Calu3 (cell line): ENCODE measurements around the gene GHR. TPM values are rescaled to one million over a fixed set of nuclear protein-coding genes. Genes with fewer than 3 reads are reported as not detected.

Experiments used
- BruUV-seq: library from RNA; stranded (reverse); fragments of 400-500 nt; replicated peaks from 2 replicates; lab custom pipeline; 2021; lab: Mats Ljungman, UMichigan
- CTCF ChIA-PET: fragments of 300-600 bp; sonication (Branson Sonifier 250); formaldehyde crosslinking; loops from one replicate; lab custom pipeline; 2022; ENCODE audit warnings: antibody characterized with exemption; lab: Charles Lee
- DNase-seq: peaks from one replicate; pipeline ENCODE4 v3.0.0; 2022
- H3K27ac Mint-ChIP-seq: one replicate; pipeline ENCODE4 v1.8.0; 2022; ENCODE audit warnings: mixed read lengths; ENCODE audit not compliant: unreplicated experiment
- H3K27me3 Mint-ChIP-seq: one replicate; pipeline ENCODE4 v1.8.0; 2022; ENCODE audit warnings: mixed read lengths; ENCODE audit not compliant: unreplicated experiment
- H3K36me3 Mint-ChIP-seq: one replicate; pipeline ENCODE4 v1.8.0; 2022; ENCODE audit warnings: mild to moderate bottlenecking, moderate library complexity, mixed read lengths; ENCODE audit not compliant: insufficient read depth, unreplicated experiment
- H3K4me1 Mint-ChIP-seq: one replicate; pipeline ENCODE4 v1.8.0; 2022; ENCODE audit warnings: mild to moderate bottlenecking, low read depth, mixed read lengths; ENCODE audit not compliant: unreplicated experiment
- H3K4me3 Mint-ChIP-seq: one replicate; pipeline ENCODE4 v1.8.0; 2022; ENCODE audit warnings: mild to moderate bottlenecking, low read depth, moderate library complexity, mixed read lengths; ENCODE audit not compliant: unreplicated experiment
- H3K9me3 Mint-ChIP-seq: one replicate; pipeline ENCODE4 v1.8.0; 2022; ENCODE audit warnings: low read depth, mixed read lengths; ENCODE audit not compliant: unreplicated experiment
- intact Hi-C: fragments of 100-400 bp; cut with micrococcal nuclease; formaldehyde crosslinking; loops from one replicate; pipeline ENCODE4 v1.10.0; 2022; ENCODE audit not compliant: unreplicated experiment
- total RNA-seq: library from RNA; stranded (reverse); gene quantifications from 2 replicates; pipeline ENCODE4 v1.2.3, GENCODE V29; 2022
- TF ChIP-seq, protein P1 (sequence below): fragments of 200-600 bp; IDR thresholded peaks from one replicate; pipeline ENCODE4 v1.8.0; 2022; ENCODE audit warnings: antibody characterized with exemption; ENCODE audit not compliant: unreplicated experiment

Gene GHR
- total RNA-seq, 1 experiment from 2014 or later = 0.45 TPM

GRCh38 chr5:42494414-42494813 is 71.2 kb downstream of the GHR start:
- BruUV-seq = no TSS peak
- Mint-ChIP-seq H3K4me1 (no peaks in the 10 kb centered on the region), H3K36me3 (no peaks in the 10 kb centered on the region), H3K9me3 (no peaks in the 10 kb centered on the region), H3K27ac (no peak overlapping the region), H3K4me3 (no peak overlapping the region), H3K27me3 (no peaks in the 10 kb centered on the region)
- intact Hi-C loops = no loop called here
- TF ChIP-seq, protein P1, sequence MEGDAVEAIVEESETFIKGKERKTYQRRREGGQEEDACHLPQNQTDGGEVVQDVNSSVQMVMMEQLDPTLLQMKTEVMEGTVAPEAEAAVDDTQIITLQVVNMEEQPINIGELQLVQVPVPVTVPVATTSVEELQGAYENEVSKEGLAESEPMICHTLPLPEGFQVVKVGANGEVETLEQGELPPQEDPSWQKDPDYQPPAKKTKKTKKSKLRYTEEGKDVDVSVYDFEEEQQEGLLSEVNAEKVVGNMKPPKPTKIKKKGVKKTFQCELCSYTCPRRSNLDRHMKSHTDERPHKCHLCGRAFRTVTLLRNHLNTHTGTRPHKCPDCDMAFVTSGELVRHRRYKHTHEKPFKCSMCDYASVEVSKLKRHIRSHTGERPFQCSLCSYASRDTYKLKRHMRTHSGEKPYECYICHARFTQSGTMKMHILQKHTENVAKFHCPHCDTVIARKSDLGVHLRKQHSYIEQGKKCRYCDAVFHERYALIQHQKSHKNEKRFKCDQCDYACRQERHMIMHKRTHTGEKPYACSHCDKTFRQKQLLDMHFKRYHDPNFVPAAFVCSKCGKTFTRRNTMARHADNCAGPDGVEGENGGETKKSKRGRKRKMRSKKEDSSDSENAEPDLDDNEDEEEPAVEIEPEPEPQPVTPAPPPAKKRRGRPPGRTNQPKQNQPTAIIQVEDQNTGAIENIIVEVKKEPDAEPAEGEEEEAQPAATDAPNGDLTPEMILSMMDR = no peak
- CTCF ChIA-PET = no interaction called here
- no peak for DNase-seq

DNA sequence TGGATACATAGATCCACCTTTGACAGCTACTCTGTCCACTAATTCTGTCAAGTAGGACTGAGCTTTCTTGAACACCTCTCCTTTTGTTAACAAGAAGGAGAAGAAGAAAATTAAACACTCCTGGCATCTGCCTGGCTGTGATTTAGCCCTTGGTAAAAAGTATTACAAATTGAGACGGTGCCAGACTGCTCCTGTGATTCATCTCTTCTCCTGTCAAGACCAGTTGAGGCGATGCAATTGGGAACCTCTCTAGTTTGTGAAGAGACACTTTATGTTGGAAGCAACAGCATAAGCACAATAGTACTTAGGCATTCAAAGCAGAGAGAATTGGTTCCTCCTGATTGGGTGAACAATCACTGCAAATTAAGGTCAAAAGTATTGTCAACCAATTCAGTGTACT is 72.7 kb downstream of the GHR start:
- H3K27ac Mint-ChIP-seq = no peak overlapping the region
- H3K27me3 Mint-ChIP-seq = no peaks in the 10 kb centered on the region
- CTCF ChIA-PET = no interaction called here
- intact Hi-C loops = no loop called here
- TF ChIP-seq, protein P1 = no peak
- H3K9me3 Mint-ChIP-seq = no peaks in the 10 kb centered on the region
- no peak for DNase-seq
- no peak overlapping the region for H3K4me3 Mint-ChIP-seq
- H3K4me1 Mint-ChIP-seq = no peaks in the 10 kb centered on the region
- no peaks in the 10 kb centered on the region for H3K36me3 Mint-ChIP-seq
- BruUV-seq = no TSS peak

DNA sequence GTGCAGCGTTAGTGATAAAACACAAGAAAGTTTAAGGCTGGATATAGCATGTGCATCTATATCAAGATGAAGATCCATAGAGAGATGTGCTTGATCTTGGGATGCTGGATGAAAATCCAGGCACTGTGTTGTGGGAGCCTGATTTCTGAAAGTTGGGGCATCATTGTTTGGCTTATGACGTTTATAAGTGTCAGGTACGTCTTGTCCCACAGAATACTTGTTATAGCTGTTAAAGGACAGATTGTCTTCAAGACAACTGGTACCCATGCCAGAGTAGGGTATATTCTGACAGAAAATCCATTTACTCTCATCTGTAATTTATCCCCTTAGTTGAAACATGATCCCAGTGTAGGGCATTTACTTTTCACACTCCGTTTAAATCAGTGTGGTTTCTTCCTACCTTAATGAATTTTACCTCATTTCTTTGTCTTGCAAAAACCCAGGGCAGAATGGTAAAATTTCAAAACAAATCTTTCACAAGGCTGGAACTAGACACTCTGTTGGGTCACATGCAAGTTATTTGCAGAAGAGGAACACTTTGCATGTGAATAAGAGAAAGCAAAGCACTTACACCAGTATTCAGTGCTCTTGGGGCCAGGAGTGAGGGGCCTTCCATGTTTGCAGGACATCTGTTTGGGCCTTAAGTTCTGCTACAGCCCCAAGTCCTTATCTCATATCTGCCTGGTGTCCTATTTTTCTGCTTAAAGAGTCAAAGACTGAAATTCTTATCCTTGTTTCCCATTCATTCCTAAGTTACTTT is 73.3 kb downstream of the GHR start:
- intact Hi-C loops = no loop called here
- CTCF ChIA-PET = no interaction called here
- Mint-ChIP-seq H3K27me3 (no peaks in the 10 kb centered on the region), H3K27ac (no peak overlapping the region), H3K36me3 (no peaks in the 10 kb centered on the region), H3K4me1 (no peaks in the 10 kb centered on the region), H3K9me3 (no peaks in the 10 kb centered on the region), H3K4me3 (no peak overlapping the region)
- no peak for DNase-seq
- TF ChIP-seq, protein P1 = no peak
- BruUV-seq = no TSS peak

DNA sequence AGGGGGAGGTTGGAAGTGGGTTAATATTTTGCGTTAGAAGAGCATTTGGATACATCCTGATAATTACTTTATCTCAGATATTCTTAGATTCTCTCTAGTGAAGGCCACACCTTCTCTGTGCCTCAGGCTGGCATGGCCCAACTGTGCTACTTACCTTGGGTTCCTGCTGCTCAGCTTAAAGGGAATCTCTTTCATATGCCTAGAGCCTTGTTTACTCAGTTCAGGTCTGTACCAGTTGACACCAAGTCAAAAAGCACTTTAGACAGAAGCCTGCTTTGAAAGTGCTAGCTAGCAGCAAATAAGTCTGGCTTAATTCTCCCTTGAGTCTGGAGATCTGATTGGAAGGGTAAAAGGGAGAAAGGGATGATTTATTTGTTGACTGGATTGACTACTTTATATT is 74.8 kb downstream of the GHR start:
- H3K9me3 Mint-ChIP-seq = no peaks in the 10 kb centered on the region
- TF ChIP-seq, protein P1 = no peak
- H3K27me3 Mint-ChIP-seq = no peaks in the 10 kb centered on the region
- DNase-seq = no peak
- CTCF ChIA-PET = no interaction called here
- H3K36me3 Mint-ChIP-seq = no peaks in the 10 kb centered on the region
- BruUV-seq = no TSS peak
- no peak overlapping the region for H3K4me3 Mint-ChIP-seq
- intact Hi-C loops = no loop called here
- no peak overlapping the region for H3K27ac Mint-ChIP-seq
- H3K4me1 Mint-ChIP-seq = no peaks in the 10 kb centered on the region
